GM12878 (cell line): Measurements from ENCODE around the gene LATS2. TPM values are rescaled to one million over a fixed set of nuclear protein-coding genes. Genes with fewer than 3 reads are reported as not detected.

Experiments used
- ATAC-seq: fragments of 200-7000 bp; cut with Tn5 transposase; 3 replicates; pipeline ENCODE4 v1.9.1; 2020; ENCODE audit warnings: mild to moderate bottlenecking, moderate library complexity
- BruUV-seq: library from RNA; stranded (reverse); fragments of 400-500 nt; replicated peaks from 2 replicates; lab custom pipeline; 2021; lab: Mats Ljungman, UMichigan
- CTCF ChIA-PET: fragments of 300-600 bp; sonication (Branson Sonifier 250); formaldehyde crosslinking; extraction: SDS; loops from one replicate; lab custom pipeline; 2021; ENCODE audit warnings: inconsistent platforms; lab: Yijun Ruan, JAX
- POLR2A ChIA-PET: fragments of 350-600 bp; formaldehyde crosslinking; extraction: SDS; loops from one replicate; lab custom pipeline; 2021; ENCODE audit warnings: inconsistent platforms; lab: Charles Lee
- RAD21 ChIA-PET: fragments of 300-600 bp; sonication (Branson Sonifier 250); formaldehyde crosslinking; loops from one replicate; lab custom pipeline; 2023; ENCODE audit warnings: antibody characterized with exemption; ENCODE audit not compliant: unreplicated experiment; lab: Charles Lee
- SMC1A ChIA-PET: fragments of 300-600 bp; sonication (Branson Sonifier 250); formaldehyde crosslinking; loops from one replicate; lab custom pipeline; 2023; ENCODE audit not compliant: unreplicated experiment, uncharacterized antibody; lab: Charles Lee
- DNase-seq: peaks from one replicate; pipeline ENCODE4 v3.0.0-alpha.2; 2011; ENCODE audit warnings: low read depth, low spot score
- FAIRE-seq: peaks from 3 replicates; lab custom pipeline; 2011; peaks lifted over from hg19 to GRCh38; lab: Jason Lieb, UNC
- H2AFZ ChIP-seq: 2 replicates; pipeline ENCODE4 v1.6.0; 2011; ENCODE audit warnings: low read depth, low read length, control low read depth; ENCODE audit not compliant: control insufficient read depth
- H3K27ac ChIP-seq: 2 replicates; pipeline ENCODE4 v1.5.1; 2011; ENCODE audit warnings: control low read depth; ENCODE audit not compliant: control insufficient read depth, insufficient read depth
- H3K27me3 ChIP-seq, 2 experiments: replicated peaks in 1 of 2; 2 replicates each; pipeline versions ENCODE4 v1.6.0 to v1.6.1; 2011; ENCODE audit warnings: low read length in 1 of 2; ENCODE audit not compliant: control insufficient read depth in 2 of 2, insufficient read depth in 2 of 2
- H3K36me3 ChIP-seq, 2 experiments: 2 replicates each; pipeline ENCODE4 v1.5.1; 2011; ENCODE audit warnings: low read length in 1 of 2; ENCODE audit not compliant: control insufficient read depth in 2 of 2, insufficient read depth in 2 of 2
- H3K4me1 ChIP-seq: 2 replicates; pipeline ENCODE4 v1.6.1; 2011; ENCODE audit warnings: mild to moderate bottlenecking, low read length, moderate library complexity, mixed read lengths; ENCODE audit not compliant: control insufficient read depth, insufficient read depth
- H3K4me2 ChIP-seq: 2 replicates; pipeline ENCODE4 v1.6.0; 2011; ENCODE audit warnings: control low read depth; ENCODE audit not compliant: control insufficient read depth, insufficient read depth
- H3K4me3 ChIP-seq: fragments of 200-600 bp; sonication (generic); 2 replicates; pipeline ENCODE4 v1.5.1; 2016
- H3K79me2 ChIP-seq: 2 replicates; pipeline ENCODE4 v1.6.0; 2011; ENCODE audit warnings: low read length; ENCODE audit not compliant: control insufficient read depth, insufficient read depth
- H3K9ac ChIP-seq: 2 replicates; pipeline ENCODE4 v1.8.0; 2011; ENCODE audit warnings: low read length, control low read depth, mixed read lengths; ENCODE audit not compliant: control insufficient read depth, insufficient read depth
- H3K9me3 ChIP-seq: replicated peaks from 3 replicates; pipeline ENCODE4 v1.5.1; 2011; ENCODE audit warnings: mild to moderate bottlenecking, low read length; ENCODE audit not compliant: control insufficient read depth, insufficient read depth
- H4K20me1 ChIP-seq: 2 replicates; pipeline ENCODE4 v1.6.0; 2011; ENCODE audit not compliant: control insufficient read depth, insufficient read depth
- IKZF2 ChIP-seq, 2 experiments: fragments of 450-650 bp; IDR thresholded peaks; 2 replicates each; pipeline ENCODE4 v1.6.1; 2017; ENCODE audit warnings: mild to moderate bottlenecking in 2 of 2, moderate library complexity in 2 of 2
- MLLT1 ChIP-seq: fragments of 450-650 bp; IDR thresholded peaks from 2 replicates; pipeline ENCODE4 v1.6.1; 2016; ENCODE audit warnings: mild to moderate bottlenecking
- MTA2 ChIP-seq: fragments of 450-650 bp; IDR thresholded peaks from 2 replicates; pipeline ENCODE4 v1.6.1; 2016; ENCODE audit warnings: low read depth, mild to moderate bottlenecking, moderate library complexity
- POLR2A ChIP-seq: IDR thresholded peaks from 2 replicates; pipeline ENCODE4 v1.6.1; 2011; ENCODE audit warnings: low read depth, mild to moderate bottlenecking, low read length
- POLR2AphosphoS2 ChIP-seq: IDR thresholded peaks from 2 replicates; pipeline ENCODE4 v1.6.1; 2011; ENCODE audit warnings: low read depth, mild to moderate bottlenecking, low read length, improper control_type of control experiment, moderate library complexity
- SMAD5 ChIP-seq: IDR thresholded peaks from 2 replicates; pipeline ENCODE4 v1.6.1; 2016; ENCODE audit warnings: antibody characterized with exemption, low read depth
- SP1 ChIP-seq: IDR thresholded peaks from one replicate; pipeline ENCODE4 v1.6.1; 2011; ENCODE audit warnings: low read depth, low read length
- WRNIP1 ChIP-seq: IDR thresholded peaks from 2 replicates; pipeline ENCODE4 v1.6.1; 2011; ENCODE audit warnings: low read depth, low read length, improper control_type of control experiment, borderline replicate concordance
- ZNF207 ChIP-seq: fragments of 450-650 bp; IDR thresholded peaks from 2 replicates; pipeline ENCODE4 v1.6.1; 2014; ENCODE audit warnings: antibody characterized with exemption, mild to moderate bottlenecking, borderline replicate concordance
- WGBS: methylation state at CpG from one replicate; pipeline ENCODE4 v1.1.6; 2016; ENCODE audit warnings: low lambda C conversion rate; ENCODE audit not compliant: insufficient replicate concordance, insufficient coverage; ENCODE audit errors: missing lambda C conversion rate; 5-methylcytosine and 5-hydroxymethylcytosine counted together
- in situ Hi-C: fragments of 300-500 bp; cut with MboI; formaldehyde crosslinking; loops from 9 replicates; pipeline ENCODE4 v1.14.3; 2018; ENCODE audit warnings: mixed read lengths
- intact Hi-C: fragments of 100-400 bp; cut with micrococcal nuclease; formaldehyde crosslinking; loops from one replicate; pipeline ENCODE4 v1.14.2; 2022; ENCODE audit not compliant: unreplicated experiment
- polyA plus RNA-seq, 11 experiments: library from polyadenylated mRNA; depleted of rRNA in 4 of 11; unstranded in 6 of 11; stranded (reverse) in 5 of 11; fragments of >200 nt; fragmentation: Nextera tagmentation in 4 of 11; fragmentation: Illumina TruSeq in 1 of 11; extraction: Ambion mirVana in 4 of 11; extraction: Trizol in 1 of 11; gene quantifications; 1 replicate in 1 of 11; 2 replicates in 10 of 11; pipeline versions ENCODE4 v1.2.1 to v1.2.3, GENCODE V29; 2011 to 2016; ENCODE audit warnings: inconsistent platforms in 2 of 11, missing spikeins in 2 of 11, low read depth in 1 of 11
- total RNA-seq, 4 experiments: library from RNA; depleted of rRNA in 3 of 4; stranded (reverse); fragments of >200 nt in 3 of 4; fragmentation: Illumina TruSeq in 1 of 4; extraction: Trizol in 1 of 4; gene quantifications; 2 replicates each; pipeline versions ENCODE4 v1.2.1 to v1.2.3, GENCODE V29; 2013 to 2021

The LATS2 gene
- total and polyA plus RNA-seq, 10 of the 15 experiments (the other 5 are each of a cell fraction or from before 2014, with no cell fraction given), result 0.90 to 7.8 (median 2.0) TPM

- RAD21 ChIA-PET, result no interaction called here
- H3K4me3 ChIP-seq, result peak overlapping the region; percentile 81; the same call in 1 of the 2 replicates
- POLR2A ChIA-PET, result interaction anchor here (0.6 kb wide), 2 partner anchors 96 to 114 kb away, joined by 3 to 5 read pairs; no protein-coding TSS in a partner anchor
- peaks cover 1% of the 10 kb centered on the region; the same call in 1 of the 2 replicates for H3K79me2 ChIP-seq
- CTCF ChIA-PET, result no interaction called here
- no peak overlapping the region for H3K9ac ChIP-seq
- no peaks in the 10 kb centered on the region for H3K36me3 ChIP-seq
- H2AFZ ChIP-seq, result no peak overlapping the region
- no TSS peak for BruUV-seq
- H4K20me1 ChIP-seq, result no peaks in the 10 kb centered on the region
- H3K27me3 ChIP-seq, result no peaks in the 10 kb centered on the region
- no peaks in the 10 kb centered on the region; the same call in 2 of the 3 replicates for H3K9me3 ChIP-seq
- DNase-seq (no peak), FAIRE-seq (no peak), ATAC-seq (no peak)
- peak overlapping the region; percentile 77; the same call in 1 of the 2 replicates for H3K4me2 ChIP-seq
- SMC1A ChIA-PET, result no interaction called here
- TF ChIP-seq WRNIP1, result no peak
- 0 out of 2 replicates have a peak, but pooled peaks have one; percentile 33 for TF ChIP-seq MLLT1
- no peak overlapping the region for H3K27ac ChIP-seq
- H3K4me1 ChIP-seq, result peaks cover 4% of the 10 kb centered on the region
- in situ Hi-C loops (no loop called here), intact Hi-C loops (no loop called here)
- 97% methylated on average over 34 of the region's 35 CpGs for WGBS
Measured at GRCh38 chr13:21059641-21060337, 1.6 kb downstream of the LATS2 start.

- in situ Hi-C loops, result no loop called here
- no peak for ATAC-seq
- ChIA-PET CTCF (interaction anchor here (0.5 to 1.3 kb wide), 4 partner anchors 9 to 716 kb away, joined by 3 to 5 read pairs (median 4); no protein-coding TSS in a partner anchor), RAD21 (interaction anchor here (1.0 to 1.4 kb wide), 2 partner anchors 10 to 24 kb away, joined by 3 read pairs; no protein-coding TSS in a partner anchor), SMC1A (interaction anchor here (1.0 to 1.1 kb wide), 3 partner anchors 9 to 43 kb away, joined by 3 to 4 read pairs (median 3); no protein-coding TSS in a partner anchor), POLR2A (no interaction called here)
- no peak for FAIRE-seq
- Histone ChIP-seq H3K36me3 (no peaks in the 10 kb centered on the region), H3K4me2 (no peak overlapping the region), H3K9ac (no peak overlapping the region), H3K27me3 (no peaks in the 10 kb centered on the region), H4K20me1 (no peaks in the 10 kb centered on the region), H3K4me1 (peaks cover 4% of the 10 kb centered on the region), H3K4me3 (no peak overlapping the region), H3K79me2 (peaks cover 1% of the 10 kb centered on the region; the same call in 1 of the 2 replicates), H3K9me3 (no peaks in the 10 kb centered on the region; the same call in 2 of the 3 replicates), H2AFZ (no peak overlapping the region), H3K27ac (no peak overlapping the region)
- TF ChIP-seq IKZF2 (IDR thresholded peaks at IDR 0.05) (no peak), ZNF207 (no peak), SP1 (no peak), SMAD5 (no peak), MTA2 (no peak), POLR2A (no peak), POLR2AphosphoS2 (no peak)
- intact Hi-C loops, result no loop called here
- DNase-seq, result no peak
- 50% methylated on average over 2 of the region's 2 CpGs for WGBS
- no TSS peak for BruUV-seq
Measured at GRCh38 chr13:21058361-21058760, 3.0 kb downstream of the LATS2 start.
